BE2C (cell line): Measurements from ENCODE around the gene CPEB4.

Experiments
- DNase-seq: peaks from one replicate; pipeline ENCODE4 v3.0.0-alpha.2; 2020
- H3K27me3 ChIP-seq: fragments of 250-450 bp; sonication (Bioruptor Pico); 2 replicates; pipeline ENCODE4 v1.5.1; 2020; ENCODE audit warnings: mild to moderate bottlenecking
- H3K36me3 ChIP-seq: fragments of 250-450 bp; sonication (Bioruptor Pico); 2 replicates; pipeline ENCODE4 v1.5.1; 2020; ENCODE audit warnings: mild to moderate bottlenecking
- H3K4me1 ChIP-seq: fragments of 250-450 bp; sonication (Bioruptor Pico); 2 replicates; pipeline ENCODE4 v1.5.1; 2020
- H3K4me3 ChIP-seq: 2 replicates; pipeline ENCODE4 v1.5.1; 2011; ENCODE audit warnings: low read depth, low read length
- H3K9me3 ChIP-seq: fragments of 250-450 bp; sonication (Bioruptor Pico); 2 replicates; pipeline ENCODE4 v1.5.1; 2020
- CTCF ChIP-seq: IDR thresholded peaks from 2 replicates; pipeline ENCODE4 v1.5.1; 2012; ENCODE audit warnings: mild to moderate bottlenecking, low read depth, low read length

The CPEB4 gene

DNA sequence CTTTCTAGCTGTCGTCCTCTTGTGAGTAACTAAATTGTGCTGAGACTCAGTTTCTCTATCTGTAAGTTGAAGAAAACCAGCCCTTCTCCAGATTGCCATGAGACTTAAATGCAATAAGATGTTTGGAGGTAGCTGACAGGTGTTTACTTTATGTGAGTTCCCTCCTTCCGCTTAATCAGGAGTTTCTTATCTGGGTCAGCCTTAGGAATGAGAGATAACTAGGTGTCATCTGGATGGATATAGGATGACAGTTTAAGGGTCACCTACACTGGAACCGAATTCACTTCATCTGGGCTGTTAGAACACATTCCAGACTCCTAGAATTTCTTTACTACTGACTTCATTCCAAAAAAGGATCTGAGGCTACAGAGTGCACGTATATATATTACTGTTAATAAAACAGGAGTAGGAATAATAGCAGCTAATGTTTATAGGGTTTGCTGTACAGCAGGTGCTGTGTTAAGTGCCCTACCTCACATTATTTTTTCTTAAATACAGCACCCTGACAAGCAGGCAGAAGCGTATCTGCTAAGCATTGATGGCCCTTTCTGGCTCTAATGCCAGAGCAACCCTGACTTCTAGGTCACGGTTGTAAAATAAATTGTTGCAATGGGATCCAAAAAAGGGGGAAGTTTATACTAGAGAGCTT is 30.0 kb upstream of the CPEB4 start:
- H3K27me3 ChIP-seq = no peaks in the 10 kb centered on the region
- no peaks in the 10 kb centered on the region for H3K36me3 ChIP-seq
- H3K9me3 ChIP-seq = no peaks in the 10 kb centered on the region
- no peak overlapping the region for H3K4me3 ChIP-seq
- TF ChIP-seq CTCF = no peak
- no peak for DNase-seq
- H3K4me1 ChIP-seq = peaks cover 20% of the 10 kb centered on the region

GRCh38 chr5:173858670-173859407 is 29.3 kb upstream of the CPEB4 start:
- H3K4me3 ChIP-seq = no peak overlapping the region
- H3K27me3 ChIP-seq = no peaks in the 10 kb centered on the region
- no peaks in the 10 kb centered on the region for H3K36me3 ChIP-seq
- H3K4me1 ChIP-seq = peaks cover 20% of the 10 kb centered on the region
- TF ChIP-seq CTCF = no peak
- H3K9me3 ChIP-seq = no peaks in the 10 kb centered on the region
- DNase-seq = no peak

DNA sequence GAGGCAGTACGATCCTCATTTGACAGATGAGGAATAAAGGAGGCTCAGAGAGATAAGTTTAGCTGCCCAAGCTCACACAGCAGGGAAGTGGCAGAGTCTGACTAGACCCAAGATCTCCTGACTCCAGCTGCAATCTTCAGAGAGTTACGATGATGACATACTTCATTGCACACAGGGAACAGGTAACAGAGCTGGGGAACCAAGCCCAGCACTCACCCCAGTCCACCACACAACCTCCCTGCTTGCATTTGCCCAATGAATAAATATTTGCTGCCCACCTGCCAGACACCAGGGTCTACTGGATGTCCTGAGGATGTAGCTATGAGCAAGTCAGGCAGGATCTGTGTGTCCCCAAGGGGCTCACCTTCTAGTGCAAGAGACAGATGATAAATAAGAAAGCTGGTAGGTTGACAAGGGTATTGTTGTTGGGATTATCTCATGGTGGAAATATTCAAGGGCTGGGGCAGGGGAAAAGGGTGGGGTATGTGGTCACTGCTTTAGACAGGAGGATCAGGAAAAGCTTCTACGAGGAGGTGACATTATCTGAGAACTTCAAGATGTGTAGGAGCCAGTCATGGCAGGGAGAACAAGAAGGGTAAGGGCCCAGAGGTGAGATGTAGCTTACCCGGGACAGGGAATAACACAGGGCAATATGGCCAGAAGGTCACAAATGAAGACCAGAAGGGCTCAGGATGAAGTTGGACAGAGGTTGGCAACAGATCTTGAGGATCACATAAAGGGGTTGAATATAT is 28.6 kb upstream of the CPEB4 start:
- Histone ChIP-seq H3K27me3 (no peaks in the 10 kb centered on the region), H3K36me3 (no peaks in the 10 kb centered on the region), H3K4me1 (peaks cover 20% of the 10 kb centered on the region), H3K9me3 (no peaks in the 10 kb centered on the region), H3K4me3 (no peak overlapping the region)
- no peak for DNase-seq
- no peak for TF ChIP-seq CTCF

DNA sequence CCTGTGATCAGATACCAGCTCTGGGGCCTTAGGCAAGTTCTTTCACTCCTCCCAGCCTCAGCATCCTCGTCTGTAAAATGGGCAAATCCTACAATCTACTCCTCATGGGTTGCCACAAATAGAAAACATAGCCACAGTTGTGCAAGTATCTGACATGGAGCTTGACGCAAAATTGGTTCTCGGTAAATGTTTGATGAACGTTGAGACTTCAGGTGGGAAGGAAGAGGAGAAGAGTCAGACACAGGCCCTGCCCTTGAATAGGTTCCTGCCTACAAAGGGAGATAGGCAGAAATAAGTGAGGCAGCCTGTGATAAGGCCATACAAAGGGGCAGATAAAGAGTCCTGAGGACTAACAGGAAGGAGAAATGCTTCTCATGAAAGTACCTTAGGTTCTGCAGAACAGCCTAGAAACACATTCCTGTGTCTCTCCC is 26.1 kb upstream of the CPEB4 start:
- Histone ChIP-seq H3K4me1 (peaks cover 14% of the 10 kb centered on the region), H3K4me3 (no peak overlapping the region), H3K36me3 (no peaks in the 10 kb centered on the region), H3K9me3 (no peaks in the 10 kb centered on the region; the same call in 1 of the 2 replicates), H3K27me3 (no peaks in the 10 kb centered on the region)
- DNase-seq = no peak
- no peak for TF ChIP-seq CTCF

- no peaks in the 10 kb centered on the region for H3K27me3 ChIP-seq
- peaks cover 11% of the 10 kb centered on the region for H3K4me1 ChIP-seq
- DNase-seq = no peak
- no peaks in the 10 kb centered on the region for H3K36me3 ChIP-seq
- no peak overlapping the region for H3K4me3 ChIP-seq
- no peak for TF ChIP-seq CTCF
- no peaks in the 10 kb centered on the region; the same call in 1 of the 2 replicates for H3K9me3 ChIP-seq
Measured at GRCh38 chr5:173863359-173863758, 24.8 kb upstream of the CPEB4 start.
